GM18909 (cell line): Measurements from ENCODE around the gene SMARCC2.
A peak's percentile ranks its signal among the peaks of the same experiment; 100 is the strongest.

Experiments used
- ATAC-seq: cut with Tn5 transposase; IDR thresholded peaks from one replicate; pipeline ENCODE4 v1.9.1; 2021; ENCODE audit warnings: mild to moderate bottlenecking; ENCODE audit not compliant: unreplicated experiment, poor library complexity

SMARCC2 gene

GRCh38 chr12:56154246-56154771, 35.0 kb downstream of the SMARCC2 start:
- ATAC-seq: no peak

GRCh38 chr12:56153678-56154065, 35.6 kb downstream of the SMARCC2 start:
- ATAC-seq: no peak

- ATAC-seq: no peak
Measured at GRCh38 chr12:56152756-56153677, 36.3 kb downstream of the SMARCC2 start.

GRCh38 chr12:56152132-56152755, 37.0 kb downstream of the SMARCC2 start, which contains the start of gene MYL6B:
Gene MYL6B (plus strand): TSS chr12:56152587. CDS start chr12:56153919, 1,332 bp downstream.
- ATAC-seq: peak; percentile 88

- peak; percentile 61 for ATAC-seq
Measured at GRCh38 chr12:56151672-56152131, 37.6 kb downstream of the SMARCC2 start.

- no peak for ATAC-seq
Measured at GRCh38 chr12:56150563-56150962, 38.7 kb downstream of the SMARCC2 start.

GRCh38 chr12:56146492-56147460, 42.5 kb downstream of the SMARCC2 start:
- no peak for ATAC-seq

- no peak for ATAC-seq
Measured at GRCh38 chr12:56145217-56145616, 44.1 kb downstream of the SMARCC2 start.

GRCh38 chr12:56143870-56144269, 45.4 kb downstream of the SMARCC2 start:
- ATAC-seq: no peak

GRCh38 chr12:56143217-56143616, 46.1 kb downstream of the SMARCC2 start:
- no peak for ATAC-seq

- no peak for ATAC-seq
Measured at GRCh38 chr12:56141946-56142784, 47.1 kb downstream of the SMARCC2 start.

- no peak for ATAC-seq
Measured at GRCh38 chr12:56137853-56138571, 51.3 kb downstream of the SMARCC2 start.

GRCh38 chr12:56134897-56135296, 54.4 kb downstream of the SMARCC2 start:
- no peak for ATAC-seq

GRCh38 chr12:56130876-56131275, 58.4 kb downstream of the SMARCC2 start:
- ATAC-seq: no peak

- ATAC-seq: no peak
Measured at GRCh38 chr12:56129942-56130495, 59.3 kb downstream of the SMARCC2 start.

GRCh38 chr12:56129206-56129941, 59.9 kb downstream of the SMARCC2 start:
- peak; percentile 28 for ATAC-seq

- no peak for ATAC-seq
Measured at GRCh38 chr12:56128670-56129205, 60.5 kb downstream of the SMARCC2 start.
